ENCODE data around the gene LHFPL3.

DNA sequence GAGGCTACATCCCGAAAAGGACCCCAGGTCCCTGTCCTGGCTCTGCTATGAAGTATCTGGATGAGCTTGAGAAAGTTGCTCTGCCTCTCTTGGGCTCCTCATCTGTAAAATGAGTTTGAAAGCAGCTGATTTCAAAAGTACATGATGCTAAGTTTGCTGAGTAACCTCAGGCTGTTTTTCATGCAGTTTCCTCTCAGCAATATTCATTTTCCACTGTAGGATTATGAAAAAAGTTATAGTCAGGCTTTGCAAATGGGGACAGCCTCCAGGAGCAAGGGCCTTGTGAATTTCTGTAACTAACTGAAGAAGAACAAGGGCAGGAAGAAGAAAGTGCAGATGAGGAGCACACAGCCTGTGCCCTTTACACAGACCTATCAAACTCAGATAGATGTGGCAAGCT is 518.3 kb downstream of the LHFPL3 start:
- TF ChIP-seq, protein P1, sequence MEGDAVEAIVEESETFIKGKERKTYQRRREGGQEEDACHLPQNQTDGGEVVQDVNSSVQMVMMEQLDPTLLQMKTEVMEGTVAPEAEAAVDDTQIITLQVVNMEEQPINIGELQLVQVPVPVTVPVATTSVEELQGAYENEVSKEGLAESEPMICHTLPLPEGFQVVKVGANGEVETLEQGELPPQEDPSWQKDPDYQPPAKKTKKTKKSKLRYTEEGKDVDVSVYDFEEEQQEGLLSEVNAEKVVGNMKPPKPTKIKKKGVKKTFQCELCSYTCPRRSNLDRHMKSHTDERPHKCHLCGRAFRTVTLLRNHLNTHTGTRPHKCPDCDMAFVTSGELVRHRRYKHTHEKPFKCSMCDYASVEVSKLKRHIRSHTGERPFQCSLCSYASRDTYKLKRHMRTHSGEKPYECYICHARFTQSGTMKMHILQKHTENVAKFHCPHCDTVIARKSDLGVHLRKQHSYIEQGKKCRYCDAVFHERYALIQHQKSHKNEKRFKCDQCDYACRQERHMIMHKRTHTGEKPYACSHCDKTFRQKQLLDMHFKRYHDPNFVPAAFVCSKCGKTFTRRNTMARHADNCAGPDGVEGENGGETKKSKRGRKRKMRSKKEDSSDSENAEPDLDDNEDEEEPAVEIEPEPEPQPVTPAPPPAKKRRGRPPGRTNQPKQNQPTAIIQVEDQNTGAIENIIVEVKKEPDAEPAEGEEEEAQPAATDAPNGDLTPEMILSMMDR (IDR thresholded peaks at IDR 0.05), result no peak
- TF ChIP-seq POLR2A (IDR thresholded peaks at IDR 0.05), result no peak

Measured in Peyer's patch (tissue), 4 donors.